Globus pallidus (tissue), 1 donor: ENCODE results near the gene IKZF5.

ENCODE experiments used
- DNase-seq: peaks from one replicate; pipeline ENCODE4 v3.0.0-alpha.2; 2015; ENCODE audit warnings: low spot score

The IKZF5 gene

GRCh38 chr10:123008355-123009104 is at the start of gene IKZF5, which contains the start of gene ACADSB:
TSS of gene IKZF5 (minus strand) at chr10:123008795. CDS start at chr10:122998625, 10,170 bp downstream.
TSS of gene ACADSB (plus strand) at chr10:123009006. CDS start at chr10:123009030, 24 bp downstream.
- DNase-seq = peak; percentile 97

- no peak for DNase-seq
These were observed 49.4 kb upstream of the IKZF5 start for GRCh38 chr10:123057968-123058367.

- no peak for DNase-seq
These were observed 37.6 kb upstream of the IKZF5 start for GRCh38 chr10:123045961-123046731.

GRCh38 chr10:123044391-123044790 is 35.8 kb upstream of the IKZF5 start:
- peak; percentile 48 for DNase-seq

- DNase-seq = peak; percentile 82
These were observed 34.9 kb upstream of the IKZF5 start for GRCh38 chr10:123043409-123043925.

GRCh38 chr10:123042708-123043408 is 34.3 kb upstream of the IKZF5 start:
- no peak for DNase-seq

- no peak for DNase-seq
These were observed 31.0 kb upstream of the IKZF5 start for GRCh38 chr10:123039632-123039930.

- DNase-seq = no peak
These were observed 30.4 kb upstream of the IKZF5 start for GRCh38 chr10:123038782-123039631.

- no peak for DNase-seq
These were observed 27.0 kb upstream of the IKZF5 start for GRCh38 chr10:123035467-123036086.

GRCh38 chr10:123034332-123034731 is 25.7 kb upstream of the IKZF5 start:
- DNase-seq = no peak

GRCh38 chr10:123031124-123031523 is 22.5 kb upstream of the IKZF5 start:
- no peak for DNase-seq

GRCh38 chr10:123027861-123028260 is 19.3 kb upstream of the IKZF5 start:
- DNase-seq = no peak

- no peak for DNase-seq
These were observed 17.7 kb upstream of the IKZF5 start for GRCh38 chr10:123026302-123026701.

GRCh38 chr10:123024540-123024939 is 15.9 kb upstream of the IKZF5 start:
- no peak for DNase-seq

- DNase-seq = no peak
These were observed 12.9 kb upstream of the IKZF5 start for GRCh38 chr10:123021517-123021916.

GRCh38 chr10:123019941-123020703 is 11.5 kb upstream of the IKZF5 start:
- DNase-seq = no peak

- no peak for DNase-seq
These were observed 10.7 kb upstream of the IKZF5 start for GRCh38 chr10:123019264-123019663.

- no peak for DNase-seq
These were observed 9.9 kb upstream of the IKZF5 start for GRCh38 chr10:123018531-123018930.

- DNase-seq = no peak
These were observed 9.0 kb upstream of the IKZF5 start for GRCh38 chr10:123017421-123018165.

GRCh38 chr10:123016228-123016627 is 7.6 kb upstream of the IKZF5 start:
- DNase-seq = no peak
